Esophagus muscularis mucosa (tissue), 4 donors: ENCODE results near the gene TP53RK. TPM values are rescaled to one million over a fixed set of nuclear protein-coding genes. Genes with fewer than 3 reads are reported as not detected.

Experiments used
- DNase-seq: peaks from one replicate; pipeline ENCODE4 v3.0.0-alpha.2; 2017; ENCODE audit errors: extremely low spot score
- H3K27ac ChIP-seq, 4 donors: fragments of 200-600 bp; sonication (generic); replicated peaks in 1 of 4; 1 replicate in 3 of 4; 2 replicates in 1 of 4; pipeline ENCODE4 v1.5.1; 2016 to 2019; ENCODE audit warnings: mild to moderate bottlenecking in 1 of 4
- H3K27me3 ChIP-seq, 4 donors: fragments of 200-600 bp; sonication (generic); one replicate each; pipeline versions ENCODE4 v1.5.1 to v1.6.0; 2016 to 2019
- H3K36me3 ChIP-seq, 4 donors: fragments of 200-600 bp; sonication (generic); one replicate each; pipeline ENCODE4 v1.5.1; 2016 to 2019
- H3K4me1 ChIP-seq, 4 donors: fragments of 200-600 bp; sonication (generic); one replicate each; pipeline ENCODE4 v1.5.1; 2016 to 2019
- H3K4me3 ChIP-seq, 4 donors: fragments of 200-600 bp; sonication (generic); 1 replicate in 2 of 4; 2 replicates in 2 of 4; pipeline ENCODE4 v1.5.1; 2016 to 2019; ENCODE audit warnings: mild to moderate bottlenecking in 4 of 4, moderate library complexity in 1 of 4
- H3K9me3 ChIP-seq, 4 donors: fragments of 200-600 bp; sonication (generic); 1 replicate in 3 of 4; 2 replicates in 1 of 4; pipeline ENCODE4 v1.5.1; 2016 to 2019
- EP300 ChIP-seq: sonication (generic); formaldehyde crosslinking; IDR thresholded peaks from one replicate; pipeline ENCODE4 v1.6.1; 2017; ENCODE audit warnings: antibody characterized with exemption
- POLR2A ChIP-seq: fragments of 450-650 bp; IDR thresholded peaks from one replicate; pipeline ENCODE4 v1.6.1; 2017; ENCODE audit warnings: antibody characterized with exemption, moderate library complexity, mild to moderate bottlenecking, low read depth
- POLR2AphosphoS5 ChIP-seq, 2 donors: sonication (generic); formaldehyde crosslinking; IDR thresholded peaks; one replicate each; pipeline ENCODE4 v1.6.1; 2017; ENCODE audit warnings: antibody characterized with exemption in 2 of 2
- WGBS: methylation state at CpG from one replicate; pipeline ENCODE4 v1.1.5; 2018; 5-methylcytosine and 5-hydroxymethylcytosine counted together
- intact Hi-C: fragments of 100-400 bp; cut with DNase I; formaldehyde crosslinking; loops from one replicate; pipeline ENCODE4 v1.15.1; 2023
- total RNA-seq, 4 donors: library from RNA; depleted of rRNA; stranded (reverse); fragments of >200 nt; gene quantifications; one replicate each; pipeline versions ENCODE4 v1.1.0 to v1.2.1, GENCODE V29; 2016
- TF ChIP-seq, protein P1 (sequence below), 3 experiments: fragments of 200-600 bp in 2 of 3; fragments of 450-650 bp in 1 of 3; sonication (generic) in 2 of 3; IDR thresholded peaks; one replicate each; pipeline ENCODE4 v1.5.1; 2017 to 2019; ENCODE audit warnings: antibody characterized with exemption in 3 of 3, mild to moderate bottlenecking in 2 of 3, moderate library complexity in 1 of 3

Gene TP53RK
- total RNA-seq, 4 donors from 2014 or later = 19.9 to 22.2 (median 21.0) TPM

DNA sequence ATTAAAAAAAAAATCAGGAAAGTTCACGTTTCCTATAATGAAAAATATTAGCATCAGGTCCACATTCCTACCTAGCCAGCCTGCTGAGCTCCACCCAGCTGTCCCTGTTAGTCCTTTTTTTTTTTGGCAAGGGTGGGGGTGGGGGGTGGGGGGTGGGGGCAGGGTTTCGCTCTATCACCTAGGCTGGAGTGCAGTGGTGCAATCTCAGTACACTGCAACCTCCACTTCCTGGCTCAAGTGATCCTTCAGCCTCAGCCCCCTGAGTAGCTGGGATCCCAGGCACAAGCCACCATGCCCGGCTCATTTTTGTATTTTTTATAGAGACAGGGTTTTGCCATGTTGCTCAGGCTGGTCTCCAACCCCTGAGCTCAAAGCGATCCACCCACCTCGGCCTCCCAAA, 12.7 kb upstream of the TP53RK start:
- WGBS = 92% methylated on average over 4 of the region's 5 CpGs
- Histone ChIP-seq H3K4me1 (no peaks in the 10 kb centered on the region), H3K4me3 (no peak overlapping the region), H3K9me3 (no peaks in the 10 kb centered on the region), H3K27me3 (peaks cover 0 to 14% (median 0%) of the 10 kb centered on the region in 4 donors), H3K36me3 (no peaks in the 10 kb centered on the region), H3K27ac (no peak overlapping the region)
- no peak for DNase-seq
- intact Hi-C loops = no loop called here
- TF ChIP-seq POLR2A (no peak), POLR2AphosphoS5 (IDR thresholded peaks at IDR 0.05) (no peak), EP300 (no peak)
- TF ChIP-seq, protein P1, sequence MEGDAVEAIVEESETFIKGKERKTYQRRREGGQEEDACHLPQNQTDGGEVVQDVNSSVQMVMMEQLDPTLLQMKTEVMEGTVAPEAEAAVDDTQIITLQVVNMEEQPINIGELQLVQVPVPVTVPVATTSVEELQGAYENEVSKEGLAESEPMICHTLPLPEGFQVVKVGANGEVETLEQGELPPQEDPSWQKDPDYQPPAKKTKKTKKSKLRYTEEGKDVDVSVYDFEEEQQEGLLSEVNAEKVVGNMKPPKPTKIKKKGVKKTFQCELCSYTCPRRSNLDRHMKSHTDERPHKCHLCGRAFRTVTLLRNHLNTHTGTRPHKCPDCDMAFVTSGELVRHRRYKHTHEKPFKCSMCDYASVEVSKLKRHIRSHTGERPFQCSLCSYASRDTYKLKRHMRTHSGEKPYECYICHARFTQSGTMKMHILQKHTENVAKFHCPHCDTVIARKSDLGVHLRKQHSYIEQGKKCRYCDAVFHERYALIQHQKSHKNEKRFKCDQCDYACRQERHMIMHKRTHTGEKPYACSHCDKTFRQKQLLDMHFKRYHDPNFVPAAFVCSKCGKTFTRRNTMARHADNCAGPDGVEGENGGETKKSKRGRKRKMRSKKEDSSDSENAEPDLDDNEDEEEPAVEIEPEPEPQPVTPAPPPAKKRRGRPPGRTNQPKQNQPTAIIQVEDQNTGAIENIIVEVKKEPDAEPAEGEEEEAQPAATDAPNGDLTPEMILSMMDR (IDR thresholded peaks at IDR 0.05) = no peak

DNA sequence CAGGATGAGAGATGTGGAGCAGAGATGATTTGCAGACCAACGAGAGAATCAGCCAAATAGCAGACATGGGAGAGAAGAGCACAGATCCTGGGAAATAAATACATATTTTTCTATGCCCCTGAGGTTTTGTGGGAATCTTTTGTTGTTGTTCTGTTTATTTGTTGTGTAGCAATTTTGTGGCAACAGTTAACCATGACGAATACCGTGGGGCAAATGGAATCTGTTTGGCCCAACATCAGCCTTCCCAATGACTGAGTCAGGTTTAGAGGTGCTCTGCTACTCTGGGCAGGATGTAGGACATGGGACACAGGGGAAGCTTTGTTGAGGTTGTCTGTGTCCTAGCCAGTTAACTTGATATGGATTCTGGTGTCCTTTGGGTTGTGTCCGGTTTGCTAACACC, 12.3 kb upstream of the TP53RK start:
- Histone ChIP-seq H3K27ac (no peak overlapping the region), H3K4me3 (no peak overlapping the region), H3K4me1 (no peaks in the 10 kb centered on the region), H3K9me3 (no peaks in the 10 kb centered on the region), H3K36me3 (no peaks in the 10 kb centered on the region), H3K27me3 (peaks cover 0 to 14% (median 0%) of the 10 kb centered on the region in 4 donors)
- intact Hi-C loops = no loop called here
- 66% methylated on average over 4 of the region's 4 CpGs for WGBS
- TF ChIP-seq, protein P1 (IDR thresholded peaks at IDR 0.05) = no peak
- TF ChIP-seq POLR2AphosphoS5 (IDR thresholded peaks at IDR 0.05) = no peak
- no peak for TF ChIP-seq EP300
- TF ChIP-seq POLR2A = no peak
- DNase-seq = no peak

DNA sequence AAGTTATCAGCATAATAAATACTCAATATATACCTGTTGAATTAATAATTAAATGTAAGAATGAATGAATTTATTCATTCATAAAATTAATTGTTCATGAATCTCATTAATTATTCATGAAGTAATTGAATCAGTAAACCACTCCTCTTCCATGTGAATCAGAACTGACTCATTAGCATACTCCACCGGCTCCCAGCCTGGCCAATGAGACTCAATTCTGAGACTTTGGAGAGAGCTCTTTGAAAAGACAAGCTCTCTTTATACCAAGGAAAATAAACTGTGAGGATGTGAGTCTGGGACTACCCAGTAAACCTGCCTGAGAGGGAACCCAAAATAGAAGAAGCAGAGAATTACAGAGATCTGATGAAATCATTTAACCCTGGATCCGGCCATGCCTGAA, 11.8 kb upstream of the TP53RK start:
- WGBS = 64% methylated on average over 2 of the region's 2 CpGs
- no peaks in the 10 kb centered on the region for H3K36me3 ChIP-seq
- no peak for DNase-seq

DNA sequence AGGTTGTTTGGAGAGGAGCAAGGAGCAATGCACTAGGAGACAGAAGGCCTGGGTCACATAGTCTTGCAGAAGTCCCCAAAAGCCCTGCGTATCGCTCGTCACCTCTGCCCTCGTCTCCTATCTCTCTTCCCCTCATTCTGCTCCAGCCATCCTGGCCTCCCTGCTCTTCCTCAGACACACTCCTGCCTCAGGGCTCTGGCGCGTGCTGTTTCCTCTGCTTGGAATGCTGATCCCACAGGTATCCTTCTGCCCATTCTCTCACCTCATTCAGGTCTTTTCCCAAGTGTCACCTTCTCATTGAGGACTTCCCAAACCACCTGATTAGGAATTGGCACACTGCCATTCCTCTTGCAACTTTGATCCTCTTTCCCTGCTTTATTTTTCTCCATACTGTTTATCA, 11.2 kb upstream of the TP53RK start:
- DNase-seq = no peak
- no peaks in the 10 kb centered on the region for H3K4me1 ChIP-seq
- H3K4me3 ChIP-seq = no peak overlapping the region
- TF ChIP-seq, protein P1 (IDR thresholded peaks at IDR 0.05) = no peak
- TF ChIP-seq EP300 (no peak), POLR2A (no peak), POLR2AphosphoS5 (IDR thresholded peaks at IDR 0.05) (no peak)
- H3K36me3 ChIP-seq = no peaks in the 10 kb centered on the region
- intact Hi-C loops = no loop called here
- WGBS = 88% methylated on average over 6 of the region's 6 CpGs
- H3K27me3 ChIP-seq = peaks cover 0 to 14% (median 0%) of the 10 kb centered on the region in 4 donors
- H3K27ac ChIP-seq = no peak overlapping the region
- no peaks in the 10 kb centered on the region for H3K9me3 ChIP-seq

More for the DNA sequence above, 11.8 kb upstream of the TP53RK start:
- H3K4me1 ChIP-seq = no peaks in the 10 kb centered on the region
- no peak overlapping the region for H3K27ac ChIP-seq
- no peak overlapping the region for H3K4me3 ChIP-seq
- H3K9me3 ChIP-seq = no peaks in the 10 kb centered on the region
- no peak for TF ChIP-seq POLR2AphosphoS5 (IDR thresholded peaks at IDR 0.05)
- TF ChIP-seq, protein P1 (IDR thresholded peaks at IDR 0.05) = no peak
- TF ChIP-seq POLR2A = no peak
- TF ChIP-seq EP300 = no peak
- intact Hi-C loops = no loop called here
- peaks cover 0 to 14% (median 0%) of the 10 kb centered on the region in 4 donors for H3K27me3 ChIP-seq

DNA sequence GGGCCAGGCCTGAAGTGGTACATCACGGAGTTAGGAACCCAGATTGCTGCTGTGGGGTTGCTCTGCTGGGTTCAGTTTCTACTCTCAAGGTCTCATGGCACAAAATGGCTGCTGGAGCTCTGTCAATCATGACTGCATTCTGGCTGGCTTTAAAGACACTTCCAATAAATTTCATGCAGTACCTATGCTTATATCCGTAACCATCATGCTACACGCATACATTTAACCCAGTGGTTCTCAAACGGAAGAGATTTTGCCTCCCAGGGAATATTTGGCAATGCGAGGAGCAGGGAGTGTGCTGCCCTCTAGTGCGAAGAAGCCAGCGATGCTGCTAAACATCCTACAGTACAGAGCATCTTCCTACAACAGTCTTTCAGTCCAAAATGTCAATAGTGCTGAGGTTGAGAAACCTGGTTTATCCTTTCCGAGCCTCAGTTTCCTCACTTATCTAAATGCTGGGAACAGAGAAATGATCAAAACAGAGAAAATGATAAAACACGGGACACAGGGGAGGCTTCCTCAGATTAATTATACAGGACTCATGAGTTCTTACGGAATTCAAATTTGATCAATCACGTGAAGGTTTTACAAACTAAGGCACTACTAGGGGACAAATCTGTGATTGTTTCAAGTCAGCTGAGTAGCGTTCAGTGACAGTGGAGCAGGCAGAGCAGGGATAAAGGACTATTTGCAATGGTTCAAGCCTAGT, 10.6 kb upstream of the TP53RK start:
- Histone ChIP-seq H3K36me3 (no peaks in the 10 kb centered on the region), H3K9me3 (no peaks in the 10 kb centered on the region), H3K27me3 (peaks cover 0 to 14% (median 0%) of the 10 kb centered on the region in 4 donors), H3K4me3 (no peak overlapping the region), H3K27ac (no peak overlapping the region), H3K4me1 (no peaks in the 10 kb centered on the region)
- TF ChIP-seq POLR2A = no peak
- TF ChIP-seq POLR2AphosphoS5 (IDR thresholded peaks at IDR 0.05) = no peak
- TF ChIP-seq, protein P1 (IDR thresholded peaks at IDR 0.05) = peak in 2 of 3 experiments; percentile 10 to 34
- 55% methylated on average over 12 of the region's 12 CpGs for WGBS
- DNase-seq = no peak
- intact Hi-C loops = no loop called here
